ENCODE data around the gene IMPA2.

DNA sequence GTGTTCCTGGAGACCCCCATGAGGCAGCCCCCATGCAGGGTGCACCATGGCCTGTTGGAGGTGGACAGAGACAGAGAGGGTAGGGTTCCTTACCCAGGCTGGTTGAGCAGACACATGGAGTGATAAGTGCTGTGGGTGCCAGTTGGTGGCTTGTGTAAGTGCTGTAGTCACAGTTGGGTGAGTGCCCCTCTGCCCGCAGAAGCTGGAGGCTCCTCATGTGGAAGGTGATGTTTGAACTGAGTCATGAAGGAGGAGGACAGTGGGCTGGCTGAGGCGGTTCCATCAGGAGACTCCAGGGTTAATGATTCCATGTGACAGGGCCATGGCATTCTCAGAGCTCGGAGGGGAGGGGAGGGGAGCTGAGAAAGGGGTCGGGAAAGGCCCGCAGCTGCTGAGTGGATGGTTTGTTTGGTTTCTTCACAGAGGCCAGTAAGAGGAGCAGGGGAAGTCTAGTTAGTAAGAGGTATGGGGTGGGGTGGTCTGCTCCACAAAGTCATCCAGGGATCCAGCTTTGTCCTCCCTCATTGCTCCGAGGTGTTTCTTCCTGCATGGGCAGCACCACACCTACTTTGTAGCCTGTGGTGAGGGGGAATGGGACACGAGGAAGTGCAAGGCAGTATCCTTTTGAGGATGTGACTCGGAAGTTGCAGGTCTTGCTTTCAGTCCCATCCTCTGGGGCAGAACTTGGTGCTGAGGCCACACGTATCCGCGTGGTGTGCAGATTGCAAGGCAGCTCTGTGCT is 13.6 kb downstream of the IMPA2 start:
- TF ChIP-seq, protein P1, sequence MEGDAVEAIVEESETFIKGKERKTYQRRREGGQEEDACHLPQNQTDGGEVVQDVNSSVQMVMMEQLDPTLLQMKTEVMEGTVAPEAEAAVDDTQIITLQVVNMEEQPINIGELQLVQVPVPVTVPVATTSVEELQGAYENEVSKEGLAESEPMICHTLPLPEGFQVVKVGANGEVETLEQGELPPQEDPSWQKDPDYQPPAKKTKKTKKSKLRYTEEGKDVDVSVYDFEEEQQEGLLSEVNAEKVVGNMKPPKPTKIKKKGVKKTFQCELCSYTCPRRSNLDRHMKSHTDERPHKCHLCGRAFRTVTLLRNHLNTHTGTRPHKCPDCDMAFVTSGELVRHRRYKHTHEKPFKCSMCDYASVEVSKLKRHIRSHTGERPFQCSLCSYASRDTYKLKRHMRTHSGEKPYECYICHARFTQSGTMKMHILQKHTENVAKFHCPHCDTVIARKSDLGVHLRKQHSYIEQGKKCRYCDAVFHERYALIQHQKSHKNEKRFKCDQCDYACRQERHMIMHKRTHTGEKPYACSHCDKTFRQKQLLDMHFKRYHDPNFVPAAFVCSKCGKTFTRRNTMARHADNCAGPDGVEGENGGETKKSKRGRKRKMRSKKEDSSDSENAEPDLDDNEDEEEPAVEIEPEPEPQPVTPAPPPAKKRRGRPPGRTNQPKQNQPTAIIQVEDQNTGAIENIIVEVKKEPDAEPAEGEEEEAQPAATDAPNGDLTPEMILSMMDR (IDR thresholded peaks at IDR 0.05) = no peak
- TF ChIP-seq POLR2A (IDR thresholded peaks at IDR 0.05) = no peak

Data from right lobe of liver (tissue), 4 donors.